T-helper 1 cell (primary cell): ENCODE measurements around the gene SMAD3.
"Not testable (repeated sequence)": the region's sequence is repeated elsewhere in the genome, so short reads cannot be mapped to it uniquely, and the experiment has no call there.

Experiments used
- DNase-seq, 5 donors: peaks; one replicate each; pipeline ENCODE4 v3.0.0-alpha.2; 2012 to 2020

The SMAD3 gene

GRCh38 chr15:67063689-67064606 is 1.5 kb upstream of the SMAD3 start:
- DNase-seq, result peak in 1 of 5 donors; percentile 19

DNA sequence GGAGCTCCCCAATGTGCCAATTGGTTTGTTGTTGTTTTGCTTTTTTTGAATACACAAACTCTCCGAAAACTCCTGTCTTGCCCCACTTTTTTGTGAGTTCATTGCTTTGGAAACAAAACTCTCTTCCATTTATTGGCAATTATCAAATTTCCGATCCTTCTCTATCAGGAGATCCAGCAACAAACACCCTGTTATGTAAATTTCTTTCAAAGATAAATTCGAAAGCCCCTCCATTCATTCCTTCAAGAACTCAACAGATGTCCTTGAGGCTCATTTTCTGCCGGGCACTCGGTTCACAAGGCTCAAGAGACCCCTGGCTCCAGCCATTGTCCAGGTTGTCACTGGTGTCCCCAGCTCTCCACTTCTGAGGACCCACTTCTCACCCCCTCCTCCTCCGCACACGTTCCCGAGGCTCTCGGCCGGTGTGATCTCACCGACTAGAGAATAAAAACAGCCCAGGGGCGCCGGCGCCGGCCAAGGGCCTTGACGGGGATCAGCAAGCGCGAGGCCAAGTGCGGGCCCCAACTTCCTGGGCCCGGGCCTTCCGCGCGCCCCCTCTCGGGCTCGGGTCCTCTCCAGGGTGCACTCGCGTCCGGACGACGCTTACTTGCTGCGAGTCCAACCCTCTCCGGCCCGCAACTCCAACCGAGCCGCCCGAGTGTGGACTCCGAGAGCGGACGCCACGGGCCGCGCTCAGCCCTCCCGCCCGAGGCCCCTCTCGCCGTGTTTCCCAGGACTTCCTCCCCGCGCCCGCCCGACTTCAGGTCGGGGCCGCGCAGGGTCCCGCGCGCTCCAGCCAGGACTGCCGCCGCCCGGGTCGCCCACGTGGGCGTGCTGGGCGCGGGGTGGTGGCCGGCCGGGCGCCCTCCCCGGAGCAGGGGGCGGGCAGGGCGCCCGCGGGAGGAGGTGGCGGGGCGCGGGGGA is 533 bp upstream of the SMAD3 start:
- peak in 2 of 5 donors; percentile 17 to 32 for DNase-seq

GRCh38 chr15:67066041-67066958 is 898 bp downstream of the SMAD3 start:
- peak in 1 of 5 donors; percentile 22 for DNase-seq

- no peak for DNase-seq
These were observed 1.8 kb downstream of the SMAD3 start for GRCh38 chr15:67066959-67067853.

DNA sequence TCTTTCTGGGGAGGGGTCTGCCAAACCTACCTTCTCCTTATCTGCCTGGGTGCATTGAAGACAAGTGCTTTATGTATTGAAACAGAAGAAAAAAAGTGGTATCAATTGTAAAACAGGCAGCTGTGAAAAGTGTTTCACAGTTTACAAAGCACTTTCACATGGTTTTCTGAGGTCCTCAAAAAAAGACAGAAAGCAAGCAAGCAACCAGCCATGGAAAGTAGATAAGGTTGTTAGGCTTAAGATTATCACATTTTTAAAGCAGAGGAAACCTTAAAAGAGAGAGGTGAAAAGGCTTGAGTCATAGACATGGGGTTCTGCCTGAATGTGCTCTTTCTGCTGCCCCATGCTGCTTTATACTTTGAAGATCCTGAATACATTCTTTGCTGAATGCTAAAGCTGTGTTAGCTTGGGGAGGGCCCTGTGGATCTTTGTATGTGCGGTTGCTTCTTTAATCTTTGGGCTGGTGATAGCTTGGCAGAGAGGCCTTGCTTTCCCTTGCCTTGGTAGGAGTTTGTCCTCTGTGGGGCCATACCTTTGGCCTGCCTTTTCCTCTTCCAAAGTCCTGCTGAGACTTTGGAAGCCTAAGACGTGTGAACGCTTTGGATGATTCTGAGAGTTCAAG is 2.6 kb downstream of the SMAD3 start:
- DNase-seq, result no peak

- DNase-seq, result peak in 1 of 5 donors; percentile 52
These were observed 3.5 kb downstream of the SMAD3 start for GRCh38 chr15:67068710-67069400.

GRCh38 chr15:67070150-67070549 is 4.7 kb downstream of the SMAD3 start:
- no peak for DNase-seq

DNA sequence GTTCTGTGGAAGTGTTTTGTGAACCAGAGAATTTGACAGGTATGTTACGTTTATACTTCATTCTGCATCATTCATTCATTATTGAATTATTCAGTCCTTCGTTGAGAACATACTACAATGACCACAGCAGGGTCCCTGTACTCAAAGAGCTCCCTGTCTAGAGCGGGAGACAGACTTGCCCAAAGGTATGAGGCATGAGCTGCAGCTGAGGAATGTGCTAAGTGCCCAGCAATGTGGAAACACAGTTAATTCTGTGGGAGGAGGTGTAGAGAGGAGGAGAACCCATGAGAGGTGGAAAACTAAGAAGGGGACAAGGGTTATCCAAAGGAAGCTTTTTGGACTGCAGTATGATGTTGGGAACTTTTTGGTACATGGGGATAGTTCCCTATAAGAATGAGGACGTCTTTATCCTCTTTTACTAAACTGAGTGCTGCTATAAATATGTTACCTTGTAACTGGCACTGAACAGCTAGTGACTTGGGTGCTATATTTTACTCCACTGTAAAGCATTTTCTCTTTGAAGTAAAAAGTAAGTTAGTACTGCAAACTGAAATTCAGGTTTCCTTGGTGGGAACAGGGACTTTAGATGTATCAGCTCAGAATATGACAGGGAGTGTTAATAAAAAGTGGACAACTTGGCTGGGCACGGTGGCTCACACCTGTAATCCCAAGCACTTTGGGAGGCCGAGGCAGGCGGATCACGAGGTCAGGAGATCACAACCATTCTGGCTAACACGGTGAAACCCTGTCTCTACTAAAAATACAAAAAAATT is 5.7 kb downstream of the SMAD3 start:
- no peak for DNase-seq

- no peak for DNase-seq
These were observed 7.0 kb downstream of the SMAD3 start for GRCh38 chr15:67072442-67072841.

DNA sequence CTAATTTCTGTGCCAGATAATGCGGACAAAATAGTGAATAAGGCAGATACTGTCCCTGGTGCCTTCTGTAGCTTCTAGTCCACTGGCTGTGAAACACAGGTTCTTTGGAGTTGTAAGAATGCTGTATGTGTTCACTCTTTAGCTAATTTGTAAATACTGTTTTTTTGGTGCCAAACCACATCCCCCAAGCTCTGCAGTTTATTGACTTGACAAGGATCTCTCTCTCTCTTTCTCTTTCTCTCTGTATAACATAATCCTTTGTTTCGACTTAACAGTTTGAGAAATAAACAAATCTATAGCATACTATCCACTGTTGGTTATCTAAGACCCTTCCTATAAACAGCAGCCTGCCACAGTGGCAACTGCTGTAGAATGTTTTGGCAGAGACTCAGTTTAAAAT is 7.6 kb downstream of the SMAD3 start:
- no peak for DNase-seq

- DNase-seq, result no peak
These were observed 9.5 kb downstream of the SMAD3 start for GRCh38 chr15:67074886-67075229.

DNA sequence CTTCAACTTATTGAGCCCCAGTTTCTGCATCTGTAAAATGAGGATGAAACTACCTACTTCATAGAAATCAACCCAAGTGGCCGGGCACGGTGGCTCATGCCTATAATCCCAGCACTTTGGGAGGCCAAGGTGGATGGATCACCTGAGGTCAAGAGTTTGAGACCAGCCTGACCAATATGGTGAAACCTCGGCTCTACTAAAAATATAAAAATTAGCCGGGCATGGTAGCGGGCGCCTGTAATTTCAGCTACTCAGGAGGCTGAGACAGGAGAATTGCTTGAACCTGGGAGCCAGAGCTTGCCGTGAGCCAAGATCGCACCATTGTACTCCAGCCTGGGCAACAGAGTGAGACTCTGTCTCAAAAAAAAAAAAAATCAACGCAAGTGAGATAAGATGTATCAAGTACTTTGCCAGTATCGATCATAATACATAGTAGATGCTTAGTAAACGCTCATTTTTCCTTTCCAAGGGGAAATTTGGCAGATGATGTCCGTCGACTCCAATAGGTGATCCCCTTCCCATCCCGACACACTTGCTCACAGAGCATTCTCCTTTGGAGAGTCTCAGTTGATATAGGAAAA is 10.2 kb downstream of the SMAD3 start:
- not testable (repeated sequence) for DNase-seq

- no peak for DNase-seq
These were observed 10.9 kb downstream of the SMAD3 start for GRCh38 chr15:67076147-67076843.

- DNase-seq, result no peak
These were observed 12.3 kb downstream of the SMAD3 start for GRCh38 chr15:67077641-67078215.

DNA sequence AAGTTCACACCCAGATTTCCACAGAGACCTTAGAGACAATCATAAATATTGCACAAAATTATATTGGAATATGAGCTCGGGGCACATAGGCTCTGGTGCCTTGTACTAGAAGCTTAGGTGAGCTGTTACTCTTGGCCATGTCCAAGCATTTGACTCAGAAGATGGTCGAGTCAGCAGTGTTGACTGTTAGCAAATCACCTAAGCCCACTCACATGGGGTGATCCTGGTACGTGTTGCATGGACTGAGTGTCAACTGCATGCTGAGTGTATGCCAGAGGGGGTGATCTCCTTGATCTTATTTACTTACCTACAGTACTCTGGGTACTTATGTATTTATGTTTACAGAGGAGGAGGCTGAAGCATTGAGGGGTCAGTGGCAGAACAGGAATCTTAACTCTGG is 14.0 kb downstream of the SMAD3 start:
- DNase-seq, result no peak

GRCh38 chr15:67080118-67080899 is 14.9 kb downstream of the SMAD3 start:
- DNase-seq, result no peak

- peak in 1 of 5 donors; percentile 79 for DNase-seq
These were observed 15.6 kb downstream of the SMAD3 start for GRCh38 chr15:67080900-67081431.
